IMR-90 (cell line): ENCODE measurements around the gene CDK10.

ENCODE experiments used
- CEBPB ChIP-seq: IDR thresholded peaks from 2 replicates; pipeline ENCODE4 v1.6.1; 2012; ENCODE audit warnings: low read depth, low read length, improper control_type of control experiment
- CHD1 ChIP-seq: IDR thresholded peaks from 2 replicates; pipeline ENCODE4 v1.6.1; 2012; ENCODE audit warnings: low read depth, low read length, improper control_type of control experiment
- CTCF ChIP-seq: conservative IDR thresholded peaks from 2 replicates; pipeline ENCODE4 v1.5.1; 2012; ENCODE audit warnings: mild to moderate bottlenecking, low read depth, low read length, improper control_type of control experiment
- MAFK ChIP-seq: IDR thresholded peaks from 2 replicates; pipeline ENCODE4 v1.6.1; 2012; ENCODE audit warnings: low read depth, low read length, improper control_type of control experiment
- MXI1 ChIP-seq: IDR thresholded peaks from 2 replicates; pipeline ENCODE4 v1.6.1; 2012; ENCODE audit warnings: low read depth, mild to moderate bottlenecking, low read length, moderate library complexity, borderline replicate concordance
- POLR2A ChIP-seq: IDR thresholded peaks from 2 replicates; pipeline ENCODE4 v1.6.1; 2012; ENCODE audit warnings: mild to moderate bottlenecking, low read depth, low read length
- RAD21 ChIP-seq: IDR thresholded peaks from 2 replicates; pipeline ENCODE4 v1.6.1; 2012; ENCODE audit warnings: low read length, improper control_type of control experiment
- RFX5 ChIP-seq: IDR thresholded peaks from 2 replicates; pipeline ENCODE4 v1.8.0; 2012; ENCODE audit warnings: low read depth, mild to moderate bottlenecking, low read length, moderate library complexity
- TF ChIP-seq, protein P1 (sequence below): fragments of 150-350 bp; IDR thresholded peaks from 2 replicates; pipeline ENCODE4 v1.6.1; 2017; ENCODE audit warnings: mild to moderate bottlenecking, antibody characterized with exemption, low read length, low read depth

GRCh38 chr16:89736554-89736953, 50.1 kb downstream of the CDK10 start:
- TF ChIP-seq CTCF: no peak
- no peak for TF ChIP-seq POLR2A
- TF ChIP-seq, protein P1, sequence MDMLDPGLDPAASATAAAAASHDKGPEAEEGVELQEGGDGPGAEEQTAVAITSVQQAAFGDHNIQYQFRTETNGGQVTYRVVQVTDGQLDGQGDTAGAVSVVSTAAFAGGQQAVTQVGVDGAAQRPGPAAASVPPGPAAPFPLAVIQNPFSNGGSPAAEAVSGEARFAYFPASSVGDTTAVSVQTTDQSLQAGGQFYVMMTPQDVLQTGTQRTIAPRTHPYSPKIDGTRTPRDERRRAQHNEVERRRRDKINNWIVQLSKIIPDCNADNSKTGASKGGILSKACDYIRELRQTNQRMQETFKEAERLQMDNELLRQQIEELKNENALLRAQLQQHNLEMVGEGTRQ: no peak
- TF ChIP-seq RFX5: no peak
- no peak for TF ChIP-seq MAFK
- TF ChIP-seq RAD21: no peak
- TF ChIP-seq MXI1: no peak
- TF ChIP-seq CHD1: no peak
- no peak for TF ChIP-seq CEBPB
